ENCODE data around the gene TMEM269.

TMEM269 gene, protein sequence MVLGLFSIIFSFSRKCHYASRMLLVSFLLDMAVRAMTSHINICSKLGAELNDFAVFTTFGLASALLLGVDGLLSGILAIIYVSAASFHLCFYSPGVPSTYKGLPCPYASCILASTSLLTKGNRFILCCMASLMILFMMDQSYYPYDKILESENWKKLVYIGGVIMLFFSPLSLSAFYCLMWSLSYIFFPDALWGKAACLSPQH

DNA sequence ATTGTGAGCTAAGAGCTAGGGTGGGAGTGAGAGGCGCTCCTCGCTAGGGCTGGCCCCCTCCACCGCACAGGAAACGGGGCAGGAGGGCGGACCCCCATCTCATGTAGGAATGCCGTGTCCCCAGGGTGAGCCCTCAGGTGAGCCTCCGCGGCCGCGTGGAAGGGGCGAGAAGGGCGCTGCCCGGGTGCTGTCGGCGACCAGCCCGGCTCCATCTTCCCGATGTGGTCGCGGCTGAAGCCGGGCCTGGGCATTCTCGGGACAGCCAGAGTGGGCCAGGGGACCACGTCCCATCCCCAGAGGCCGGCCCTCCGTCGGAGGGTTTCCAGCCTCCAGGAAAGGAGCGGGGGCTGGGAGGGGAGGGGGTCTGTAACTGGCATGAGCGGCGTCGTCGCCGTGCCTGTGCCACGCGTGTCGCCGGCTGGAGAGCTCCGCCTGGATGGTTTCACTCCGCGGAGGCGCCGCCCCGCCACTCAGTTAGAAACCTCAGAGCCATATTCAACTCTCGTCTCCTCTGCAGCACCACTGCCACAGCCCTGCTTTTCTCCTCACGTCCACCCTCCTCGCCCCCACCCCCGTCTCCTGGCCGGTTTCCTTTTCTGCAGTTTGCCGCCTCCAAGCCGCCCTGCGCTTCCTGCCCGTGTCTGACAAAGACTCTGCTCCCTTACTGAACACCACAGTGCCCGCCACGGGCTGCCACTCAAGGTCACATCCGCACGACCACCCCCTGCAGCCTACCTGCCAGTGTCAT lies at the start of gene TMEM269:
Gene TMEM269, plus strand, starts transcription at position 46 of the 748 bp plus-strand sequence. CDS start 4,903 bp downstream, outside the sequence.
- DNase-seq (ENCODE audit: low read depth), result peak; percentile 19

DNA sequence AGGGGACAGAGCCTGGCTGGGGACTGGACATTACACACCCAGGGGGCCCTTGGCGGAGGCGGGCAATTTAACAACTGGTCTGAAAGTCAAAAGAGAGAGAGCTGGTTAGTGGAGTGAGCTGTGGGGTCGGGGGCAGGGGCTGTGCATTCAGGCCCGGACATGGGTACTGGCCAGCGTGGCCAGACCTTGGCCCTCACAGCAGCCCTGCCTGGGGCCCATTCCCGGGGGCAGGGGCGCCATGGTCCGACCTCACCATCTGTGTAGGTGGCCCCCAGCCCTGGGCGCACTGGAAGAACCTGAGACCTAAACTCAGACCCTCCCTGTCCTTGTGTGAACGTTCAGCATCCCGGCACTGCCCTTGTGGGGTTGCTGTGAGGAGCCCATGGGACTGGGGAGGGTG lies 49.7 kb upstream of the TMEM269 start:
- no peak for DNase-seq (ENCODE audit: low read depth)

GRCh38 chr1:42735477-42736105 lies 49.2 kb upstream of the TMEM269 start:
- DNase-seq (ENCODE audit: low read depth), result no peak

- DNase-seq (ENCODE audit: low read depth), result no peak
Measured at GRCh38 chr1:42736152-42736551, 48.6 kb upstream of the TMEM269 start.

DNA sequence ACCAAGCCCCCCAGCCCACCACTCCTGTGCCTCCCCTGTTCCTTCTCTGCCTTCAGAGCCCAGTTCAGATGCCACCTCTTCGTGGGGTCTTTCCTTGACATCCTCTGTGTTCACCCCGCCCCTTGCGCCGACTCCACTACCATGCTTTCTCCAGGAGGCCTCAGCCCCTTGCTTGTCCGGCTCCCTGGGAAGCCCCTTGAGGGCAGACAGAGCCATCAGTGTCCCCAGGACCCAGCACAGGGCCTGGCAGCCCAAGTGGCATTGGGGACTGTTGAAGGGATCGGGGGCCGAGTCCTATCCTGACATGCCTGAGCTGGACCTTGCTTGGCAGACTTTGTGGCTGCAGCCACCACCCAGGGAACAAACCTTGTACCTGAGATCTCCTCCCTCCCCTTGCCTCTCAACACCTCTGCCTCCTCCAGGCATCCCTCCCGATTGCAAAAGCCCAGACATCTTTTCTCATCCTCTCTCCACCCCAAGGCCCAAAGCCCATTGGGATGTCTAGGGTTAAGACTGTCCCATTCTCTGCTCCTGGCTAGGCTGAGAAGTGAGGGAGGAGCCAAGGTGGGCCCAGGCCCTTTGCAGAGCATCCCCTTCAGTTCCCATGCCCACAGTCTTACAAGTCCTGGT lies 48.1 kb upstream of the TMEM269 start:
- DNase-seq (ENCODE audit: low read depth), result no peak

DNA sequence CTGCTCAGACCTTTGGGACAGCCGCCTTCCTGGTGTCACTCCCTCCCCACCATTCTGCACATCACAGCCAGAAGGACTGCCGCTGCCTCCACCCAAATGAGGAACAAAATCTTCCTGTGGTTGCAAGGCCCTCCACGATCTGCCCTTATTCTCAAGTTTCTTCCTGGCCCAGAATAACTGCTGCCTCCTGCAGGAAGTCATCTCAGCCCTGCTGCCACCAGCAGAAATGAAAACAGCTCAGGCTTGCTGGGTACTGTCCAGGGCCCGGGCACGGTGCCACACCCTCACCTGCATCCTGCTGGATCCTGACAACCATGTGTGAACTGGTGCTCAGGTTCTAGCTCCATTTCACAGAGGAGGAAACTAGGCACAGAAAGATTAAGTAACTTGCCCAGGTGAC lies 47.5 kb upstream of the TMEM269 start:
- no peak for DNase-seq (ENCODE audit: low read depth)

GRCh38 chr1:42737986-42738677 lies 46.7 kb upstream of the TMEM269 start:
- DNase-seq (ENCODE audit: low read depth), result no peak

DNA sequence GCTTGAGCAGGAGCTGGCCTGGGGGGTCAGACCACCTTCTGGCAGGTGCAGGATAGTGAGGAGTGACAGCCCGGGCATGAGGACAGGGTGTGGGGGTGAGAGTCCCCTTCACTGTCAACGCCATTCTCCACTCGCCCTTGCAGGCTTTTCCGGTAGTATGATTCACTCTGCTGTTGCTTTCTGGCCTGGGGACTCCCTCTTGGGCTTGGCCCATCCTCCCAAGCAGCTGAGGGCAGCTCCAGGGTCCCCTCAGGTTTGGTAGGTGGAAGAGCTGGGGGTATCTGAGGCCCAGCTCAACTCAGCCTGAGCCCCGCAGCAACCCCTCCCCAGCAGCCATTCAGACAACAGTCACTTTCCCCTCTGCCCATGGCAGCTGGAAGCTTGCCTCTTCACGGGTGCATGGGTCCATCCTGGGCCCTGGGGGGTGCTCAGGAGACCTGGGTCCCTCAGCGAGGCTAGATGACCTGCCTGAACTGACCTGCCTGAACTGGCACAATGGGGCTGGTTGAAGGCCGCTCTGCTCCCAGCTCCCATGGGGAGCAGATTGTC lies 46.0 kb upstream of the TMEM269 start:
- no peak for DNase-seq (ENCODE audit: low read depth)

- no peak for DNase-seq (ENCODE audit: low read depth)
Measured at GRCh38 chr1:42739753-42740700, 44.8 kb upstream of the TMEM269 start, which contains the start of gene CLDN19. Gene CLDN19, minus strand, starts transcription at chr1:42740236. Its CDS starts 173 bp downstream, at chr1:42740063.

GRCh38 chr1:42740851-42741580 lies 43.8 kb upstream of the TMEM269 start:
- no peak for DNase-seq (ENCODE audit: low read depth)

DNA sequence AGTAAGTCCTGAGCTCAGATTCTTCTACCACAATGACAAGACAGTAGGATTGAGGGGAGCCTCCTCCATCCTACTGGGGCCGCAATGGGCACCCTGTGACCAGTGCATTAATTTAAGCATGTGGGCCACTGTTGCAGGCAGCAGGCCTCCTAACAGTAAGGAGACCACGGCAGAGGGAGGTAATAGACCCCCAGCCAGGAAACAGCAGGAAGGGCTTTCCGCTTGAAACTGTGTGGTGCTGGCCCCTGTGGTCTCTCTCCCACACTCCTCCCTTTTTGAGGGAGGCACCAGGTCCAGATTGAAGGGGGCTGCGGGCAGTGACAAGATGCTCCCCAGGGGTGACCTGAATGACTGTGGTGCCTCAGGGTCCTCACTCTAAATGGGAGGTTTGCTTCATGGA lies 43.1 kb upstream of the TMEM269 start:
- DNase-seq (ENCODE audit: low read depth), result no peak

GRCh38 chr1:42742141-42742540 lies 42.6 kb upstream of the TMEM269 start:
- no peak for DNase-seq (ENCODE audit: low read depth)

DNA sequence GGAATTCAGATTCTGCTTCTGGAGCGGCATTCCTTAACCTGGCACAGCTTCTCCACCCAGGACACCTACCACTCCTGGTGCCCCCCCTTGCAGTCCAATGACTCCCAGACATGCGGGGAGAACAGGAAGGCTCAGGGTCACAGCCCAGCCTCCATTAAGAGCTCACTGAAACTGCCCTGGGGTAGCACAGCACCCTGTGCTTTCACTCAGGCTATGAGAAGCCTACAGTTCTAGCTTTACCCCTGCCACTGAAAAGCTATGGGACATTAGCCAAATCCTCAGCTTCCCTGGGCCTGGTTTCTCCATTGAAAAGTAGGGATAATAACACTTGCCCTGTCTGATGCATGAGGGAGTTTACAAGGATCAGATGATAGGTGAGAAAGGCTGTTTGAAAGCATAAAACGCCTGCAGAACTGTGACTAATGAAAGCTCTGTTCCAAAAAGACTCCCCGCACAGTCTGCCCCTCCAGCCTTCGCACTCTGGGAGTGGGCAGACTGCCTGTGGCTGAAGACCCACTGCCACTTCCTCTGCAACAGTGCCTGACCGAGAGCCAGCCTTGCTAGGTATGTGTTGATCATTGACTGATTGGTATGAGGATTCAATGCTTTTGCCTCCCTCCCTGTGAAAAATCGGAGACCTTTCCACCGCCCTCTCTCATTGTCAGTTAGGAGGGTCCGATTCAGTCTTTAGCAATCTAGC lies 42.0 kb upstream of the TMEM269 start:
- no peak for DNase-seq (ENCODE audit: low read depth)

DNA sequence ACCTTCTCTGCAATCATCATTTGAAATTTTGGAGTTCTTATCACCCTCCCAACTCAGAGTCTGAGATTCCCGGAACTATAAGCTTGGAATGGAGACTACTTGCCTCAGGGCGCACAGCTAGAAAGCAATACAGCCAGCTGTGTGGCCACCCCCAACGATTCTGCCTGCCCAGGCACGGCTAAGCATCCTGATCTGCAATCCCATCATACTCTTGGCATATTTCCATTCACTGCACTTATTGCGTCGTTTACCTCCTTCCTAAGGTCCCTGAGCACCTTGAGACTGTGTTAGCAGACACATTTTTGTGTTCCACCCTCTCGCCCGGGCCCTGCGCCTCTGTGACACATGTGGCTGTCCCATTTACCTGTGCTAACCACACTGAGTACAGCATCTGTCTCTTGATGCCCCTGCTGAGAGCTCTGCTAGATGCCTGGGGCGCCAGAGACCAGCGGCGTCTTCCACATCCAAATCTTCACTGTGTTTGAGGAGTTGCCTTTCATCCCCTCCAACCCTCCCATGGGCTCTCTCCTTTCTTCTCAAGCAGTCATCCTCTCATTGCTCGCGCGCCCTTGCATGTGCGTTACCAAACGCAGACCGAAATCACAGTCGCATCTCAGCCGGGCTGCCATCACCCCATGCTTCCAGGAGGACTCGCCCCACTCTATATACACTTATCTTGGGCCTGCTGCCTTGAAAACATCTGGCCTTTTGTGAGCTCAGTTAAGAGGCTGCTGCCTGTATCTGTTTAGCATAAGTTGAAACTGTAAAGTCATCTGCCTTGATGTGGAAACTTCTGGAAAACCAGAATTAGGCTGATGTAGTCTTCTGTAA lies 41.3 kb upstream of the TMEM269 start:
- no peak for DNase-seq (ENCODE audit: low read depth)

DNA sequence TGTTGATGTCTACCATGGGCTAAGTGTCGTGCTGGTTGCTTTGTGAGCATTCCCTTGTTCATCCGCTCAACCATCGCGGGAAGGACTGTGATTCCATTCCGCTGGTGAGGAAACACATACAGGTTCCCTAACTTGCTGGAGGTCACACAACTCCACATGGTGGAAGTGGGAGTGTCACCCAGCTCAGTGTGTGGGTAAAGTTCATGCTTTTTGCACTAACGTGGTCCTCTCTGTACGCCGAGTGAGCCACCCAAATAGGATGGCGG lies 40.7 kb upstream of the TMEM269 start:
- DNase-seq (ENCODE audit: low read depth), result no peak

DNA sequence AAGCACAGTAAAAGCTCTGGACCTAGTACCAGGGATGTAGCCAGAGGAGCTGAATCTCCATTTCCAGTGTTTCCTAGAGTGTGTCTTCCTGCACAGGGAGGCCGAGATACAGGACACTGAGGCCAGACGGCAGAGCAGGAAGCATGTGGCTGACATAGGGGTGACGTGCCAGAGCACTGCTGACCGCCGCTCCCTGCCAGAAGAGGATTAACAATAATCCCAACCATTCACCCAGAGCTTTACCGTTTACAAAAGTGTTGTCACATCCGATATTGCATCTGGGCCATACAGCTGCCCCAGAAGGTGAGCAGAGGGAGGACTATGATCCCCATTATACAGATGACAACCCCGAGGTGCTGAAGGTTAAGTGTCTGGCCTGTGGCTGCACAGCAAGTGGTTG lies 38.9 kb upstream of the TMEM269 start:
- no peak for DNase-seq (ENCODE audit: low read depth)

DNA sequence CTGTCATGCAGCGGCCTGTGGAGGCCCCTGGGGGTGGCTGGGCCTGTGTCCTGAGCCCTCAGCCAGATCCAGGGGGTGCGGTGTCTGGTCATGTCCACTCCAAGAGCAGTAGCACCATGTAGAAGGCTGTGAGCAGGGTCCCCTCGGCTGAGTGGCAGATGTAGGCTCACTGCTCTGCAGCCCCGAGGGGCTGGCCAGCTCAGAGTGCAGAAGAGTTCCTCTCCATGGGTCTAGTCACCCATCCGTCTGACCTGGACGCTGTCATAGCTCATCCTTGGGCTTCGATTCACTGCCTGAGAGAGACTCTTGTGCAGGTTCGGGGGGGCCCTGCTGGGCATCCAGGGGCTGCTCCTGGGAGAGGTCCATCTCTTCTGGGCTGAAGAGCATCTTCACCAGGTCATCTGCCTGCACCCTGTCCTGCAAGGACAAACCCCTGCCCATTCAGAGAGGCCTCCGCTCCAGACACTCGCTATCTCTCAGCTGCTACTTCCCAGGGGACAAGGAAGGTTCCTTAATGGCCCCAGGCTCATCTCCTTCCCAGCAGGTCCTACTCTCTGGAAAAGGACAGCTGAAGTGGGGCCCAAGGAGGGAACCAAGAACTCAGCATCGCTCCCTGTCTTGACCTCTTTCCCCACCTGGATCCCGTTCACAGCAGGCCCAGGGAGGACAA lies 38.2 kb upstream of the TMEM269 start:
- DNase-seq (ENCODE audit: low read depth), result no peak

- DNase-seq (ENCODE audit: low read depth), result peak; percentile 35
Measured at GRCh38 chr1:42747125-42747524, 37.7 kb upstream of the TMEM269 start.
